Umbilical cord (tissue), 2 donors: ENCODE data around the gene WASHC1. TPM values are rescaled to one million over a fixed set of nuclear protein-coding genes. Genes with fewer than 3 reads are reported as not detected.
"Not testable (repeated sequence)": the region's sequence is repeated elsewhere in the genome, so short reads cannot be mapped to it uniquely, and the experiment has no call there.

Source experiments
- DNase-seq: peaks from one replicate; pipeline ENCODE4 v3.0.0-alpha.2; 2015; ENCODE audit warnings: low spot score
- total RNA-seq: library from RNA; depleted of rRNA; stranded (reverse); fragments of >200 nt; gene quantifications from one replicate; pipeline ENCODE4 v1.2.3, GENCODE V29; 2014; ENCODE audit warnings: low replicate concordance; ENCODE audit not compliant: insufficient read depth

WASHC1 gene
- total RNA-seq, 1 donor from 2014 or later: 4.1 TPM

GRCh38 chr9:14129-14809 is 15.0 kb downstream of the WASHC1 start:
- DNase-seq: not testable (repeated sequence)

DNA sequence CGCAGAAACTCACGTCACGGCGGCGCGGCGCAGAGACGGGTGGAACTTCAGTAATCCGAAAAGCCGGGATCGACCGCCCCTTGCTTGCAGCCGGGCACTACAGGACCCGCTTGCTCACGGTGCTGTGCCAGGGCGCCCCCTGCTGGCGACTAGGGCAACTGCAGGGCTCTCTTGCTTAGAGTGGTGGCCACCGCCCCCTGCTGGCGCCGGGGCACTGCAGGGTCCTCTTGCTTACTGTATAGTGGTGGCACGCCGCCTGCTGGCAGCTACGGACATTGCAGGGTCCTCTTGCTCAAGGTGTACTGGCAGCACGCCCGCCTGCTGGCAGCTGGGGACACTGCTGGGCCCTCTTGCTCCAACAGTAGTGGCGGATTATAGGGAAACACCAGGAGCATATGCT is 18.1 kb downstream of the WASHC1 start:
- not testable (repeated sequence) for DNase-seq

DNA sequence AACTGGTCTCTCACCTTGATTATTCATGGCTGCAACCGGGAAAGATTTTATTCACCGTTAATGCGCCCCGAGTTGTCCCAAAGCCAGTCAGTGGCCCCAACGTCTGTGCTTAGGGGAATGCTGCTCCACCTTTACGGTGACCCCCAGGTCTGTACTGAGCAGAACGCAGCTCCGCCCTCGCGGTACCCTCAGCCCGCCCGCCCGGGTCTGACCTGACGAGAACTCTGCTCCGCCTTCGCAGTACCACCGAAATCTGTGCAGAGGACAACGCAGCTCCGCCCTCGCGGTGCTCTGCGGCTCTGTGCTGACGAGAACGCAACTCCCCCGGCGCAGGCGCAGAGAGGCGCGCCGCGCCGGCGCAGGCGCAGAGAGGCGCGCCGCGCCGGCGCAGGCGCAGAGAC is 18.6 kb downstream of the WASHC1 start:
- not testable (repeated sequence) for DNase-seq

DNA sequence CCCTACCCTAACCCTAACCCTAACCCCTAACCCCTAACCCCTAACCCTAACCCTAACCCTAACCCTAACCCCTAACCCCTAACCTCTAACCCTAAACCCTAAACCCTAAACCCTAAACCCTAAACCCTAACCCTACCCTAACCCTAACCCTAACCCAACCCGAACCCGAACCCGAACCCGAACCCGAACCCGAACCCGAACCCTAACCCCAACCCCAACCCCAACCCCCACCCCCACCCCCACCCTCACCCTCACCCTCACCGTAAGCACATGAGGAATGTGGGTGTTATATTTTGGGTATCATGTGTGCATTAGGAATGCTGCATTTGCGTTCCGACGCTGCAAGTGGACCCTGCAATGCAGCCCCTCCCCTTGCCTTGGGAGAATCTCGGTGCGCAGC is 19.0 kb downstream of the WASHC1 start:
- DNase-seq: not testable (repeated sequence)

Other genes with a start within 250 kb of the WASHC1 start
- 3.4 TPM for gene FOXD4, start 89.0 kb upstream of the WASHC1 start, total RNA-seq
- 99.0 TPM for gene ZNG1A, start 149.6 kb upstream of the WASHC1 start, total RNA-seq
- gene DOCK8, start 185.4 kb upstream of the WASHC1 start, total RNA-seq: 8.7 TPM